Ishikawa (cell line): Measurements from ENCODE around the gene ZDHHC7.

ENCODE experiments used
- CEBPB ChIP-seq: IDR thresholded peaks from 2 replicates; pipeline ENCODE4 v1.6.1; 2012
- CREB1 ChIP-seq: IDR thresholded peaks from 2 replicates; pipeline ENCODE4 v1.6.1; 2012; ENCODE audit warnings: low read depth
- EGR1 ChIP-seq: IDR thresholded peaks from 2 replicates; pipeline ENCODE4 v1.6.1; 2012
- EP300 ChIP-seq: IDR thresholded peaks from 2 replicates; pipeline ENCODE4 v1.6.1; 2012; ENCODE audit warnings: borderline replicate concordance
- FOXM1 ChIP-seq: IDR thresholded peaks from 2 replicates; pipeline ENCODE4 v1.6.1; 2012; ENCODE audit warnings: low read depth, borderline replicate concordance
- NFIC ChIP-seq: IDR thresholded peaks from 2 replicates; pipeline ENCODE4 v1.6.1; 2012
- RAD21 ChIP-seq: IDR thresholded peaks from 2 replicates; pipeline ENCODE4 v1.6.1; 2012; ENCODE audit warnings: low read depth
- TAF1 ChIP-seq: IDR thresholded peaks from 2 replicates; pipeline ENCODE4 v1.6.1; 2012; ENCODE audit warnings: low read depth, mild to moderate bottlenecking
- TCF12 ChIP-seq: IDR thresholded peaks from 2 replicates; pipeline ENCODE4 v1.6.1; 2012; ENCODE audit warnings: low read depth
- YY1 ChIP-seq: IDR thresholded peaks from 2 replicates; pipeline ENCODE4 v1.6.1; 2012; ENCODE audit warnings: low read depth
- ZBTB7A ChIP-seq: IDR thresholded peaks from 2 replicates; pipeline ENCODE4 v1.6.1; 2012; ENCODE audit warnings: low read depth
- TF ChIP-seq, protein P1 (sequence below): IDR thresholded peaks from 2 replicates; pipeline ENCODE4 v1.6.1; 2012; ENCODE audit warnings: low read depth, mild to moderate bottlenecking
- TF ChIP-seq, protein P2 (sequence below): IDR thresholded peaks from 2 replicates; pipeline ENCODE4 v1.6.1; 2012

DNA sequence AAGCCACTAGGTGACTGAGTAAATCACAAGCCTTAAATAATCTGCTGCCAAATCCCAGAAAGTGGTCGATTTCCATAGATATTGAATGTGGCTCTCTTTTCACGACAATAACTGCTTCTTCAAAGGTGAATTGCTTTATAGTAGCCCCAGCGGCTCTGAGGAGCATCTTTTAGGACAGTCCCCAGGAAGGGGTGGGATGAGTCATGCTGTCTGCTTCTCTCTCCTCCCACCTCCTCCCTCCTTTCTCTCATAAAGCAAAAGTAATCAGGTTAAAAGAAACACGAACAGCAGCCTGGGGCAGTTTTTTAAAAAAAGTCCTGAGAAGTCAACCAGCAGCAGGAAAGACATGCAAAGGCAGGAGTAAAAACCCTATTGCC is 18.1 kb upstream of the ZDHHC7 start:
- no peak for TF ChIP-seq YY1
- no peak for TF ChIP-seq EGR1
- no peak for TF ChIP-seq CEBPB
- no peak for TF ChIP-seq EP300
- no peak for TF ChIP-seq TAF1
- TF ChIP-seq ZBTB7A = no peak
- TF ChIP-seq, protein P1, sequence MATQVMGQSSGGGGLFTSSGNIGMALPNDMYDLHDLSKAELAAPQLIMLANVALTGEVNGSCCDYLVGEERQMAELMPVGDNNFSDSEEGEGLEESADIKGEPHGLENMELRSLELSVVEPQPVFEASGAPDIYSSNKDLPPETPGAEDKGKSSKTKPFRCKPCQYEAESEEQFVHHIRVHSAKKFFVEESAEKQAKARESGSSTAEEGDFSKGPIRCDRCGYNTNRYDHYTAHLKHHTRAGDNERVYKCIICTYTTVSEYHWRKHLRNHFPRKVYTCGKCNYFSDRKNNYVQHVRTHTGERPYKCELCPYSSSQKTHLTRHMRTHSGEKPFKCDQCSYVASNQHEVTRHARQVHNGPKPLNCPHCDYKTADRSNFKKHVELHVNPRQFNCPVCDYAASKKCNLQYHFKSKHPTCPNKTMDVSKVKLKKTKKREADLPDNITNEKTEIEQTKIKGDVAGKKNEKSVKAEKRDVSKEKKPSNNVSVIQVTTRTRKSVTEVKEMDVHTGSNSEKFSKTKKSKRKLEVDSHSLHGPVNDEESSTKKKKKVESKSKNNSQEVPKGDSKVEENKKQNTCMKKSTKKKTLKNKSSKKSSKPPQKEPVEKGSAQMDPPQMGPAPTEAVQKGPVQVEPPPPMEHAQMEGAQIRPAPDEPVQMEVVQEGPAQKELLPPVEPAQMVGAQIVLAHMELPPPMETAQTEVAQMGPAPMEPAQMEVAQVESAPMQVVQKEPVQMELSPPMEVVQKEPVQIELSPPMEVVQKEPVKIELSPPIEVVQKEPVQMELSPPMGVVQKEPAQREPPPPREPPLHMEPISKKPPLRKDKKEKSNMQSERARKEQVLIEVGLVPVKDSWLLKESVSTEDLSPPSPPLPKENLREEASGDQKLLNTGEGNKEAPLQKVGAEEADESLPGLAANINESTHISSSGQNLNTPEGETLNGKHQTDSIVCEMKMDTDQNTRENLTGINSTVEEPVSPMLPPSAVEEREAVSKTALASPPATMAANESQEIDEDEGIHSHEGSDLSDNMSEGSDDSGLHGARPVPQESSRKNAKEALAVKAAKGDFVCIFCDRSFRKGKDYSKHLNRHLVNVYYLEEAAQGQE = no peak
- no peak for TF ChIP-seq TCF12
- TF ChIP-seq CREB1 = no peak
- no peak for TF ChIP-seq FOXM1
- TF ChIP-seq RAD21 = no peak
- TF ChIP-seq, protein P2, sequence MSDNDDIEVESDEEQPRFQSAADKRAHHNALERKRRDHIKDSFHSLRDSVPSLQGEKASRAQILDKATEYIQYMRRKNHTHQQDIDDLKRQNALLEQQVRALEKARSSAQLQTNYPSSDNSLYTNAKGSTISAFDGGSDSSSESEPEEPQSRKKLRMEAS = no peak
- no peak for TF ChIP-seq NFIC
